Right ventricle myocardium superior (tissue), 1 donor: Measurements from ENCODE around the gene TRAPPC6A. TPM values are rescaled to one million over a fixed set of nuclear protein-coding genes. Genes with fewer than 3 reads are reported as not detected.

Experiments
- ATAC-seq: fragments of 200-7000 bp; cut with Tn5 transposase; one replicate; pipeline ENCODE4 v1.9.1; 2020; ENCODE audit warnings: mild to moderate bottlenecking; ENCODE audit not compliant: poor library complexity
- DNase-seq: peaks from one replicate; pipeline ENCODE4 v3.0.0-alpha.2; 2020
- intact Hi-C: fragments of 100-400 bp; cut with DNase I; formaldehyde crosslinking; loops from one replicate; pipeline ENCODE4 v1.11.2; 2022
- long read RNA-seq: library from polyadenylated mRNA; unstranded; transcript quantifications from one replicate; pipeline ENCODE4 v2.0.0, GENCODE V29; 2021
- total RNA-seq: library from RNA; stranded (reverse); fragmentation: NEBNext Ultra II Directional; extraction: Animal tissue kit (Norgen Biotek cat#: 25700); gene quantifications from one replicate; pipeline ENCODE4 v1.2.1, GENCODE V29; 2021
- donor health status: DM: no; HTN: yes; CAD: no; lungs with severe emphysema.

The TRAPPC6A gene, protein sequence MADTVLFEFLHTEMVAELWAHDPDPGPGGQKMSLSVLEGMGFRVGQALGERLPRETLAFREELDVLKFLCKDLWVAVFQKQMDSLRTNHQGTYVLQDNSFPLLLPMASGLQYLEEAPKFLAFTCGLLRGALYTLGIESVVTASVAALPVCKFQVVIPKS
- 15.0 TPM for total RNA-seq
- long read RNA-seq, partial matches to known transcripts, result 0 of 7 reads
- long read RNA-seq, other reads (novel, unspliced or antisense), result 2 of 7 reads

GRCh38 chr19:45177817-45178261, at the start of gene TRAPPC6A:
TRAPPC6A (minus strand) TSS chr19:45178237; CDS start chr19:45178218, 19 bp downstream.
- DNase-seq (no peak), ATAC-seq (peak; percentile 0)
- intact Hi-C loops, result loop anchor here (5.0 kb wide), 1 partner anchor 86 kb away; the partner anchor contains the start of gene PPP1R37

GRCh38 chr19:45224645-45225044, 46.6 kb upstream of the TRAPPC6A start:
- intact Hi-C loops, result no loop called here
- no peak for ATAC-seq
- no peak for DNase-seq

DNA sequence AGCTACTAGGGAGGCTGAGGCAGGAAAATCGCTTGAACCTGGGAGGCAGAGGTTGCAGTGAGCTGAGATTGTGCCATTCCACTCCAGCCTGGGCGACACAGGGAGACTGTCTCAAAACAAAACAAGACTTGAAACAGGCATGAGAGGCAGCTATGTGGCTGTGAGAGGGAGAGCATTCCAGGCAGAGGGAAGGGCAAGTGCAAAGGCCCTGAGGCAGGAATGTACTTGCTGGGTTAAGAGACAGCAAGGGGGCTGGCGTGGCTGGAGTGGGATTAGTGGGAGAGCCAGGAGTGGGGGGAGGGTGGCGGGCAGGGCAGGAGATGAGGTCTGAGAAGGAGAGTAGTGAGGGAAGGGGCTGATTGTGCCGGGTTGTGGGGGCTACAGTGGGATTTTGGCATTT, 45.8 kb upstream of the TRAPPC6A start:
- DNase-seq (no peak), ATAC-seq (no peak)
- intact Hi-C loops, result no loop called here

DNA sequence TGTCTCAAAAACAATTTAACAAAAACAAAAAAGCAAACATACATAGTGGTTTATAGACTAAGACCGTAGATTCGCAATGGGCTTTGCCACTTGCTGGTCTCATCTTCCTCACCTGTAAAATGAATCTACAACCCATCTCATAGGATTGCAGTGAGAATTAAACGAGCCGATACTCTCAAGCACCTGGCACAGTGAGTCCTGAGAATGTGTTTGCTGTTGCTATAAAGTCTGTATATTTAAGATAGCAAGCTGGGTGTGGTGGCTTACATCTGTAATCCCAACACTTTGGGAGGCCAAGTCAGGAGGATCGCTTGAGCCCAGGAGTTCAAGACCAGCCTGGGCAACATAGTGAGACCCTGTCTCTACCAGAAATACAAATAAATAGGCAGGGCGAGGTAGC, 44.7 kb upstream of the TRAPPC6A start:
- intact Hi-C loops, result no loop called here
- ATAC-seq, result no peak
- DNase-seq, result no peak

- no peak for DNase-seq
- intact Hi-C loops, result no loop called here
- no peak for ATAC-seq
These were observed 41.1 kb upstream of the TRAPPC6A start for GRCh38 chr19:45218911-45219743.

DNA sequence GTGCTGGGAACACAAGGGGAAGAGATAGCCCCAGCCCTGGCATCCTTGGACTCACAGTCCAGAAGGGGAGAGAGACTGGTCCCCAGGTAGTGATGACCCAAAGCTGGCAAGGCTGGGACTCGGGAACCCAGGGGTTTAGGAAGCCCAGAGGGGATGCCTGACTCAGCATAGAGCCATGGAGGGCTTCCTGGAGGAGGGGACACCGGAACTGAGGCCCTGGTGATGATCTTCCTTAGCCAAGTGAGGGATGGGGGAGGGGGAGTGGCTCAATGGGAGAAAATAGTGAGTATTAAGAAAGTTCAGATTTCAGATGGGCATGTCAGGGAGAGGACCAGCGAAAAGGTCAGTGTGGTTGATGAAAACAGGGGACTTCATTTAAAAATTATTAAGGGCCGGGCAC, 40.4 kb upstream of the TRAPPC6A start:
- ATAC-seq (no peak), DNase-seq (peak; percentile 4)
- intact Hi-C loops, result no loop called here

DNA sequence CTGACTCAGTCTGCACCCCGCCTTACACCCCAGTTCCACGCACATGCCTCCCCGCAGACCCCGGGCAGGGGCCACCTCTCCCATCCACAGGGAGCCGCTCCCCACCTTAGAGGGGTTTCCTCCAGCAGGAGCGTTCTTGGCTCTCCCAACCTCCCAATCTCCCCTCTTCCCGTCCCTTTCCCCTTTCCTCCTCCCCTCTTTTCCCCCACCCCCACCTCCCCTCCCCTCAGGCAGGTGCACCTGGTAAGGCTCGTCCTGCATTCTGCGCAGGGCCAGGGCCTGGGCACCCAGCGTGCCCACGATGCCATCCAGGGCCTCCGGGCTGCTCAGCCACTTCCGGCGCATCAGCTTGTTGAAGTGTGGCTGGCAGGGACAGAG, 39.9 kb upstream of the TRAPPC6A start:
- DNase-seq, result peak; percentile 30
- intact Hi-C loops, result no loop called here
- no peak for ATAC-seq

DNA sequence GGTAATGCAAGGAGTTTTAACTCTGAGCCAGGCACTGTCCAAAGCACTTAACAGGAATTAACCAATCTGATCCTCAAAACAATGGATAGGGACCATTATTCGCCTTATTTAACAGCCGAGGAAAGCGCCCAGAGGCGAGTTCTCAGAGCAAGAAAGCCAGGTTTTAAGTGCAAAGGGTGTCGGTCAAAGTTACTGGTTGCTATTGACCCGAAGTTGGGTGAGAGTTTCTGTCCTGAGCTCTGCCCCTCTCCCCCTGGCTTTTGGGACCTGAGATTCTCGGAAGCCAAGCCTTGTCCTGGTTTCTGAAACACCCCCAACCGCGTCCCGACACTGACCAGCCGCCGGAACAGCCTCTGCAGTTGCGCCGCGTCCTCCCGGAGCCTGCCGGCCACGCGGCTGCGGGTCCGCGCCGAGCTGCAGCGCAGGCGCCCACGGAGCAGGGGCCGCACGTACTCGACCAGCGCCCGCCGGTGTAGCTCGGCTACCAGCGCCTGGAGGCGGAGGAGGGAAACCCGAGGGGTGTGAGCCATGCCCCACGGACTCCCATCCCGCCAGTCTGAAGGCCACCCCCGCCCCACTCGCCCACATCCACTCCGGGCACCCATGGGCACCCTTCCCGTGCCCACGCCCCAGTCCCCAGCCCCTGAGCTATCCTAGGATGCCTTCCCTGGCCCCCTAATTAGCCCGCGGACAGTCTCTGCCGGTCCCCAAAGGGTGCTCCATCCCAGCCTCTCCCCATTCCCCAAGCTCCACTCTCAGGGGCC, 39.3 kb upstream of the TRAPPC6A start:
- peak; percentile 18 for DNase-seq
- intact Hi-C loops, result no loop called here
- peak; percentile 25 for ATAC-seq

GRCh38 chr19:45216667-45217066, 38.6 kb upstream of the TRAPPC6A start:
- intact Hi-C loops, result no loop called here
- no peak for ATAC-seq

GRCh38 chr19:45215391-45216191, 37.6 kb upstream of the TRAPPC6A start:
- ATAC-seq, result no peak
- intact Hi-C loops, result no loop called here
- peak; percentile 52 for DNase-seq

More at GRCh38 chr19:45216667-45217066, 38.6 kb upstream of the TRAPPC6A start:
- DNase-seq, result no peak

DNA sequence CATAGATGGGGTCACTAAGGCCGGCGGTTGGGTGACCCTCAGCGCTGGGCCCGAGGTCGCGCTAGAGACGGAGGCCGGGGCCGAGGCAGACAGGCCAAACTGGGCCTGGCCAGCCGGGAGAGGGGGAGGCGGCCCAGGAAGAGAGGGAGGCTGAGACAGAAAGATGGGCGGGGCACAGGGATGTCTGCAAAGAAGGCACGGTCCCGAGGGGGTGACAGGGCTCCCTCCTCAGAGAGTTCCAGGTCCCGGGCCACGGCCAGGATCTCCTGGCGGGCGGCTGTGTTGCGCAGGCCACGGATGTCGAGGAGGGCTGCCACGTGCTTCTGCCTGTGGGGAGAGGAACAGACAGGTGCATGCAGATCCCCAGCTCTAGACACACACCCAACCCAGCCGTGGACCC, 35.0 kb upstream of the TRAPPC6A start:
- ATAC-seq (no peak), DNase-seq (peak; percentile 5)
- intact Hi-C loops, result no loop called here

DNA sequence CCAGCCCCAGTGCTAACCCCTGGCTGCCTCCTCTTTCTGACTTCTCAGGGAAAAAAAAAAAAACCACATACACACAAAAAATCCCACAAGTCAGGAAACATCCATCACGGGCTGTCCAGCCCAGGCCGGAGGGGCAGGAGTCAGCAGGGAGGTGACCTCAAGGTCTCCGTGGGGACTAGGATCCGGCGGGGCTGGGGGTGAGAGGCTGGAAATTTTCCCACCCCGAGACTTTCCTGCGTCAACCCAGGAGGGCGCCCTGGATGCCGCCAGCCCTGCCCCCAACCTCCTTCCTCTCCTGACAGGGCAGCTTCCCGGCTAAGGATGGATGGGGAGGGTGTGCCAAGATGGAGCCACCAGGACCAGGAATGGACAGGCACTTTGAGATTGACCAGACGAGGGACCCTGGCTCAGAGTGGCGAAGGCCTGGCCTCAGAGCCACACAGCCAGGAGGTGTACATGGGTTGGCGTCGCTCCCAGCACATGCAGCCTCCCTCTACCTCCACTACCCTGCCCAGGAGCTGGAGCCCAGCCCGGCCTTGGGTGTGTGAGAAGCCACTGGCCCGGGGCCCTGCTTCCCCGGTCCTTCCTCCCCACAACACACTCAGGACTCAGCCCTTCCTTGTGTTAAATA, 33.8 kb upstream of the TRAPPC6A start:
- ATAC-seq (peak; percentile 57), DNase-seq (peak; percentile 80)
- intact Hi-C loops, result no loop called here

GRCh38 chr19:45206328-45206727, 28.3 kb upstream of the TRAPPC6A start:
- intact Hi-C loops, result no loop called here
- no peak for DNase-seq
- ATAC-seq, result no peak

DNA sequence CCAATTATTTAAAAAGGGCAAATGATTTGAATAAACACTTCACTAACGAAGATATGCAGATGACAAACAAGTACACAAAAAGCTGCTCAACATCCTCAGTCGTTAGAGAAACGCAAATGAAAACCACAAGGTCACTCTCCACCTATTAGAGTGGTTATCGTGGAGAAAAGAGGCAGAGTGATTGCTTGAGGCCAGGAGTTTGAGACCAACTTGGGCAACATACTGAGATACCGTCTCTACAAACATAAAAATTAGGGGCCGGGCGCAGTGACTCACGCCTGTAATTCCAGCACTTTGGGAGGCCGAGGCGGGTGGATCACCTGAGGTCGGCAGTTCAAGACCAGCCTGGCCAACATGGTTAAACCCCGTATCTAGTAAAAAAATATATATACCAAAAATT, 27.8 kb upstream of the TRAPPC6A start:
- intact Hi-C loops, result no loop called here
- DNase-seq (no peak), ATAC-seq (no peak)

DNA sequence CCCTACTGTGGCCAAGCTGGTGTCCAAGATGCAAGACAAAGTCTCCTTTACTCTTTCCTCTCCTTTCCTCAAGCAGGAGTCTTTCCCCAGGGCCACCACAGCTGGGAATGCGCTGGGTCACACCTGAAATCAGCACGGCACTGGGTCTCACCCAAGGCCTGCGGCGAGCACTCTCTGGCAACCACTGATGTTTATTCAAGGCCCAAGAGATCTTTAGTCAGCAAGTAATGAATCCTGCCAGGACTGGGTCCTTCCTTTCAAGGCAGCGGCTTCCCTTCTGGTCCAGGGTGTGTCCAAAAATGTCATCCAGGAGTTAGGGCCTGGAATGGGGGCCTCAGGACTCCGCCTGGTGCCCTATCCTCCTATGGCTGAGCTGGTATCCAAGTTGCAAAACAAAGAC, 24.6 kb upstream of the TRAPPC6A start:
- ATAC-seq (no peak), DNase-seq (peak; percentile 15)
- intact Hi-C loops, result no loop called here

DNA sequence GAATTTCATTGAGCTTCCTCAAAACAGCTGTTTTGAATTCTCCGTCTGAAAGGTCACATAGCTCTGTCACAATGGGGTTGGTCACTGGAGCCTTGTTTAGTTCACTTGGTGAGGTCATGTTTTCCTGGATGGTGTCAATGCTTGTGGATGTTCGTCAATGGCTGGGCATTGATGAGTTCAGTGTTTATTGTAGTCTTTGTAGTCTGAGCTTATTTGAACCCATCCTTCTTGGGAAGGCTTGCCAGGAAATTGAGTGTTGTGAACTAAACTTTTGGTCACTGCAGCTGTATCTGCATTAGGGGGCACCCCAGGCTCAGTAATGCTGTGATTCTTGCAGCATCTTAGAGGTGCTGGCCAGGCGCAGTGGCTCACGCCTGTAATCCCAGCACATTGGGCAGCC, 22.5 kb upstream of the TRAPPC6A start:
- ATAC-seq, result no peak
- peak; percentile 42 for DNase-seq
- intact Hi-C loops, result no loop called here

DNA sequence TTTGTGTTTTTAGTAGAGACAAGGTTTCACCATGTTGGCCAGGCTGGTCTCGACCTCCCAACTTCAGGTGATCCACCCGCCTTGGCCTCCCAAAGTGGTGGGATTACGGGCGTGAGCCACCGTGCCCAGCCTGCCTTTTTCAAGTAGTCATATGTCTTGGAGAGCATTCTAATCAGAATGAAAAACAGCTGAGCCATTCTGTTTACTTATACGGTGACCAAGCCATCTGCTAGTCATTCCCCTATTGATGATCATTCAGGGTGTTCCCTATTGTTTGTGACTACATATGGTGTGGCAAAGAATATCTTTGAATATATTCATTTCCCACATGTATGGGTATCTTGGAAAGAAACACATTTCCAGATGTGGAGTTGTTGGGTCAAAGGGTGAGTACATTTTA, 17.7 kb upstream of the TRAPPC6A start:
- peak; percentile 13 for DNase-seq
- ATAC-seq, result no peak
- intact Hi-C loops, result no loop called here

GRCh38 chr19:45191375-45191774, 13.3 kb upstream of the TRAPPC6A start:
- intact Hi-C loops, result no loop called here

More at GRCh38 chr19:45191375-45191774, 13.3 kb upstream of the TRAPPC6A start:
- ATAC-seq, result no peak
- DNase-seq, result no peak
